DMS114 treated with DMSO at 0.1 percent for 48 hours (cell line): ENCODE data around the gene FGF13.

Experiments used
- DNase-seq: peaks from one replicate; lab custom pipeline; 2025; ENCODE audit not compliant: unreplicated experiment; lab: John Stamatoyannopoulos, UW

Gene FGF13

GRCh38 chrX:138664466-138664865 lies 47.1 kb downstream of the FGF13 start:
- DNase-seq = no peak

- DNase-seq = no peak
Measured at GRCh38 chrX:138664016-138664415, 47.5 kb downstream of the FGF13 start.

DNA sequence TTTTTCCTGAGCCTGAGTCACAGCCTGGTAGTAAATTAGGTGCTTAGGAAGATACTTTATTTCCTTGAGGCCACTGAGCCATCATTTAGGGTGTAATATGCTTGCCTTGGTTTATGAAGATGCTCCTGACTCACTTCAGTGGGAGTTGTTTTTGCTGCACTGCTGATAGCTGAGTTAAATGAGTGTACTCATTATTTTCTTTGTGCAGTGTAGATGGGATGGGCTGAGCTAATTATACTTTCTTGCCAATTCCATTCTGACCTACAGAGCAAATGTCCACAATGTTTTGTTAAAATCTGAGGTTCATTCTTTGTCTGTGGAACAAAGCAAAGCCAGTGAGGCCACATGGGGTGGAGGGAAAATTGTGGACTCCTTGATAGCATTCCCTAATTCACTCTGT lies 60.0 kb downstream of the FGF13 start:
- DNase-seq = no peak

DNA sequence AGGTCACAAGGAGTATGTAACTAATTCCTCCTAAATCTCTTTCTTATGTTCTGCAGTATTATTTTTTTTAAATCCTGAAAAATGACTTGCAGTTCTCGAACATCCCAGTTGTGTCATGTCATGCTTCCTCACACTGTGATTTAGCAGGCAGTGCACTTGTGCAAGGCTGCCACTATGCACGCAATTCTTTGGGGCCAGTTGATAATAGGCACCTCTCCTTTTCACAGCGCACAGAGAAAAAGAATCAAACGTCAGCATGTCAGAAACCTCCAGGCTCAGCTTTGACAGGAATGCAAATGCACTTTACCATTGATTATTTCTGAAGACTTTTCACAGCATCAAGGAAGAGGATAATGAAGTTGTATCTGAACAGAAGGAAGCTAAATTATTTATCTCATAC lies 62.9 kb downstream of the FGF13 start:
- DNase-seq = no peak

- DNase-seq = no peak
Measured at GRCh38 chrX:138638996-138639395, 72.5 kb downstream of the FGF13 start.
